Stomach (tissue), 4 donors: ENCODE measurements around the gene SGMS1.

Experiments
- CTCF ChIP-seq, 7 experiments: fragments of 450-650 bp in 4 of 7; fragments of 200-600 bp in 3 of 7; sonication (generic) in 3 of 7; IDR thresholded peaks; one replicate each; pipeline ENCODE4 v1.5.1; 2016 to 2019; ENCODE audit warnings: antibody characterized with exemption in 7 of 7, control low read depth in 2 of 7, mild to moderate bottlenecking in 1 of 7
- EP300 ChIP-seq: sonication (generic); formaldehyde crosslinking; IDR thresholded peaks from one replicate; pipeline ENCODE4 v1.6.1; 2017; ENCODE audit warnings: antibody characterized with exemption
- POLR2A ChIP-seq, 4 donors: fragments of 450-650 bp; IDR thresholded peaks; one replicate each; pipeline ENCODE4 v1.6.1; 2016; ENCODE audit warnings: antibody characterized with exemption in 4 of 4, control low read depth in 2 of 4, mild to moderate bottlenecking in 1 of 4, moderate library complexity in 1 of 4
- POLR2AphosphoS5 ChIP-seq, 3 donors: sonication (generic); formaldehyde crosslinking; IDR thresholded peaks; one replicate each; pipeline ENCODE4 v1.6.1; 2016; ENCODE audit warnings: antibody characterized with exemption in 3 of 3

GRCh38 chr10:50403074-50403473 lies 220.7 kb downstream of the SGMS1 start:
- TF ChIP-seq EP300 (no peak), POLR2AphosphoS5 (IDR thresholded peaks at IDR 0.05) (no peak), CTCF (IDR thresholded peaks at IDR 0.05) (no peak), POLR2A (IDR thresholded peaks at IDR 0.05) (no peak)
